CD14-positive monocyte (primary cell): Measurements from ENCODE around the gene MAP3K20. TPM values are rescaled to one million over a fixed set of nuclear protein-coding genes. Genes with fewer than 3 reads are reported as not detected.

ENCODE experiments used
- DNase-seq, 3 donors: peaks; one replicate each; pipeline ENCODE4 v3.0.0-alpha.2; 2011 to 2022
- H2AFZ ChIP-seq: 2 replicates; pipeline ENCODE4 v1.6.0; 2012; ENCODE audit warnings: mild to moderate bottlenecking, low read depth, low read length, inconsistent platforms; ENCODE audit not compliant: insufficient read depth, poor library complexity, severe bottlenecking
- H3K27ac ChIP-seq, 2 donors: 1 replicate in 1 of 2; 2 replicates in 1 of 2; pipeline ENCODE4 v1.5.1; 2012 to 2013; ENCODE audit warnings: low read length in 2 of 2, control low read depth in 1 of 2, inconsistent platforms in 1 of 2, low read depth in 1 of 2, mild to moderate bottlenecking in 1 of 2
- H3K27me3 ChIP-seq, 2 donors: one replicate each; pipeline versions ENCODE4 v1.6.0 to v1.6.1; 2011 to 2013; ENCODE audit warnings: low read length in 2 of 2; ENCODE audit not compliant: control insufficient read depth in 2 of 2, insufficient read depth in 2 of 2
- H3K36me3 ChIP-seq, 2 donors: replicated peaks in 1 of 2; 1 replicate in 1 of 2; 2 replicates in 1 of 2; pipeline versions ENCODE4 v1.5.1 to v1.6.1; 2012 to 2013; ENCODE audit warnings: low read length in 2 of 2, control low read depth in 1 of 2, inconsistent platforms in 1 of 2, mild to moderate bottlenecking in 1 of 2; ENCODE audit not compliant: insufficient read depth in 2 of 2, control insufficient read depth in 1 of 2
- H3K4me1 ChIP-seq, 2 donors: 1 replicate in 1 of 2; 2 replicates in 1 of 2; pipeline versions ENCODE4 v1.5.1 to v1.6.1; 2012 to 2013; ENCODE audit warnings: low read length in 2 of 2, control low read depth in 1 of 2, inconsistent platforms in 1 of 2, mild to moderate bottlenecking in 1 of 2, moderate library complexity in 1 of 2; ENCODE audit not compliant: insufficient read depth in 2 of 2, control insufficient read depth in 1 of 2
- H3K4me2 ChIP-seq: replicated peaks from 2 replicates; pipeline ENCODE3; 2012; ENCODE audit warnings: low read length, moderate library complexity, mild to moderate bottlenecking; ENCODE audit not compliant: poor library complexity, severe bottlenecking; ENCODE audit errors: extremely low read depth
- H3K4me3 ChIP-seq, 3 experiments: fragments of 200-600 bp in 1 of 3; sonication (generic) in 1 of 3; replicated peaks in 1 of 3; 1 replicate in 2 of 3; 2 replicates in 1 of 3; pipeline ENCODE4 v1.5.1; 2011 to 2013; ENCODE audit warnings: low read length in 3 of 3, mild to moderate bottlenecking in 3 of 3, control low read depth in 2 of 3, low read depth in 2 of 3, inconsistent platforms in 1 of 3, moderate library complexity in 1 of 3
- H3K79me2 ChIP-seq: 2 replicates; pipeline ENCODE4 v1.6.0; 2012; ENCODE audit warnings: mild to moderate bottlenecking, control low read depth, inconsistent platforms, low read length, moderate library complexity; ENCODE audit not compliant: insufficient read depth
- H3K9ac ChIP-seq: 2 replicates; pipeline ENCODE4 v1.6.0; 2017; ENCODE audit warnings: low read length, mild to moderate bottlenecking; ENCODE audit not compliant: insufficient read depth, poor library complexity, severe bottlenecking
- H3K9me3 ChIP-seq, 2 donors: replicated peaks in 1 of 2; 1 replicate in 1 of 2; 2 replicates in 1 of 2; pipeline versions ENCODE4 v1.5.1 to v1.6.1; 2012 to 2013; ENCODE audit warnings: low read length in 2 of 2, control low read depth in 1 of 2; ENCODE audit not compliant: control insufficient read depth in 1 of 2, insufficient read depth in 1 of 2
- H4K20me1 ChIP-seq: 2 replicates; pipeline ENCODE4 v1.6.0; 2012; ENCODE audit warnings: mild to moderate bottlenecking, low read length, control low read depth, moderate library complexity; ENCODE audit not compliant: insufficient read depth
- H3K27ac Mint-ChIP-seq, 7 donors: one replicate each; pipeline ENCODE4 v1.8.0; 2020; ENCODE audit warnings: mild to moderate bottlenecking in 7 of 7, mixed read lengths in 7 of 7, moderate library complexity in 6 of 7, inconsistent platforms in 2 of 7
- H3K27me3 Mint-ChIP-seq, 3 donors: one replicate each; pipeline ENCODE4 v1.8.0; 2021 to 2022; ENCODE audit warnings: low read depth in 3 of 3, mild to moderate bottlenecking in 3 of 3, mixed read lengths in 3 of 3, moderate library complexity in 3 of 3, inconsistent platforms in 1 of 3
- H3K36me3 Mint-ChIP-seq, 2 donors: one replicate each; pipeline ENCODE4 v1.8.0; 2020; ENCODE audit warnings: mixed read lengths in 2 of 2, inconsistent platforms in 1 of 2, mild to moderate bottlenecking in 1 of 2
- H3K4me1 Mint-ChIP-seq: one replicate; pipeline ENCODE4 v1.8.0; 2020; ENCODE audit warnings: mild to moderate bottlenecking, mixed read lengths
- H3K4me3 Mint-ChIP-seq, 2 donors: one replicate each; pipeline ENCODE4 v1.8.0; 2020; ENCODE audit warnings: mild to moderate bottlenecking in 2 of 2, mixed read lengths in 2 of 2, moderate library complexity in 1 of 2
- H3K9me3 Mint-ChIP-seq, 7 donors: one replicate each; pipeline ENCODE4 v1.8.0; 2020 to 2022; ENCODE audit warnings: mixed read lengths in 7 of 7, mild to moderate bottlenecking in 6 of 7, moderate library complexity in 6 of 7, inconsistent platforms in 2 of 7
- CTCF ChIP-seq: fragments of 200-600 bp; IDR thresholded peaks from one replicate; pipeline ENCODE4 v1.8.0; 2022; ENCODE audit warnings: antibody characterized with exemption, mild to moderate bottlenecking
- WGBS: methylation state at CpG from one replicate; pipeline ENCODE4 v1.1.5; 2013; ENCODE audit warnings: missing lambda C conversion rate; ENCODE audit not compliant: insufficient coverage; 5-methylcytosine and 5-hydroxymethylcytosine counted together
- intact Hi-C, 2 donors: fragments of 100-400 bp; cut with micrococcal nuclease; formaldehyde crosslinking; loops; one replicate each; pipeline versions ENCODE4 v1.15.0 to v1.15.1; 2023
- polyA plus RNA-seq, 3 donors: library from polyadenylated mRNA; depleted of rRNA in 1 of 3; unstranded in 2 of 3; stranded (reverse) in 1 of 3; fragments of 300-500 nt in 2 of 3; fragments of >200 nt in 1 of 3; fragmentation: Illumina TruSeq in 2 of 3; gene quantifications; 1 replicate in 2 of 3; 2 replicates in 1 of 3; pipeline ENCODE4 v1.2.3, GENCODE V29; 2012 to 2021

The MAP3K20 gene
- polyA plus RNA-seq, 3 donors: 14.3 to 30.7 (median 21.6) TPM

- Histone ChIP-seq H3K36me3 (peaks cover 0 to 3% of the 10 kb centered on the region in 2 donors), H4K20me1 (peaks cover 44% of the 10 kb centered on the region), H3K27ac (no peak overlapping the region), H2AFZ (no peak overlapping the region), H3K4me3 (no peak overlapping the region), H3K9ac (no peak overlapping the region), H3K4me2 (no peak overlapping the region), H3K27me3 (no peaks in the 10 kb centered on the region), H3K4me1 (no peaks in the 10 kb centered on the region), H3K9me3 (no peaks in the 10 kb centered on the region), H3K79me2 (peaks cover 14% of the 10 kb centered on the region)
- DNase-seq: no peak
- Mint-ChIP-seq H3K4me3 (no peak overlapping the region), H3K4me1 (peaks cover 20% of the 10 kb centered on the region), H3K27ac (peak overlapping the region in 1 of 7 donors; percentile 9), H3K36me3 (peaks cover 16 to 24% of the 10 kb centered on the region in 2 donors), H3K27me3 (no peaks in the 10 kb centered on the region), H3K9me3 (peaks cover 0 to 15% (median 5%) of the 10 kb centered on the region in 7 donors)
- no peak for TF ChIP-seq CTCF
- intact Hi-C loops: no loop called here
- WGBS: no CpG with 5 or more reads among the region's 6 CpGs
Observed at GRCh38 chr2:173109253-173110188, 33.9 kb downstream of the MAP3K20 start.

- intact Hi-C loops: no loop called here
- no peak overlapping the region for H3K4me3 ChIP-seq
- peaks cover 0 to 2% (median 0%) of the 10 kb centered on the region in 3 donors for H3K27me3 Mint-ChIP-seq
- H3K36me3 ChIP-seq: peaks cover 0 to 6% of the 10 kb centered on the region in 2 donors
- H3K79me2 ChIP-seq: peaks cover 49% of the 10 kb centered on the region
- peaks cover 0 to 6% (median 2%) of the 10 kb centered on the region in 7 donors for H3K9me3 Mint-ChIP-seq
- no peak overlapping the region for H3K9ac ChIP-seq
- TF ChIP-seq CTCF: no peak
- no peak overlapping the region for H3K4me3 Mint-ChIP-seq
- peak in 1 of 3 donors; percentile 17 for DNase-seq
- no peak overlapping the region for H3K4me2 ChIP-seq
- H3K27me3 ChIP-seq: no peaks in the 10 kb centered on the region
- no peaks in the 10 kb centered on the region for H3K9me3 ChIP-seq
- H4K20me1 ChIP-seq: peaks cover 89% of the 10 kb centered on the region
- no peak overlapping the region for H2AFZ ChIP-seq
- no peak overlapping the region for H3K27ac Mint-ChIP-seq
- peaks cover 16% of the 10 kb centered on the region for H3K4me1 Mint-ChIP-seq
- peaks cover 16 to 25% of the 10 kb centered on the region in 2 donors for H3K36me3 Mint-ChIP-seq
- peaks cover under 1 to 2% of the 10 kb centered on the region in 2 donors for H3K4me1 ChIP-seq
- no peak overlapping the region for H3K27ac ChIP-seq
Observed at GRCh38 chr2:173117678-173118077, 42.0 kb downstream of the MAP3K20 start.
